GM11168 (cell line): ENCODE results near the gene ANO7.

Experiments used
- in situ Hi-C: fragments of 300-500 bp; cut with MboI; formaldehyde crosslinking; loops from one replicate; pipeline ENCODE4 v1.12.0; 2022; ENCODE audit warnings: low sequenced_read_pairs; ENCODE audit not compliant: unreplicated experiment

Gene ANO7

GRCh38 chr2:241188361-241189092, at the start of gene ANO7:
Gene ANO7 (plus strand): TSS chr2:241188677. CDS start chr2:241190064, 1,387 bp downstream.
- in situ Hi-C loops = no loop called here

- in situ Hi-C loops = no loop called here
These were observed 48.7 kb upstream of the ANO7 start for GRCh38 chr2:241139531-241140444.

GRCh38 chr2:241140445-241140840, 48.0 kb upstream of the ANO7 start:
- in situ Hi-C loops = no loop called here

- in situ Hi-C loops = no loop called here
These were observed 47.2 kb upstream of the ANO7 start for GRCh38 chr2:241141214-241141770.

GRCh38 chr2:241142063-241142462, 46.4 kb upstream of the ANO7 start:
- in situ Hi-C loops = no loop called here

- in situ Hi-C loops = no loop called here
These were observed 45.9 kb upstream of the ANO7 start for GRCh38 chr2:241142593-241142992.

- in situ Hi-C loops = no loop called here
These were observed 42.2 kb upstream of the ANO7 start for GRCh38 chr2:241146286-241146685.

- in situ Hi-C loops = no loop called here
These were observed 41.1 kb upstream of the ANO7 start for GRCh38 chr2:241147336-241147735.

- in situ Hi-C loops = no loop called here
These were observed 40.2 kb upstream of the ANO7 start for GRCh38 chr2:241148239-241148638.

GRCh38 chr2:241148891-241149674, 39.4 kb upstream of the ANO7 start, which contains the start of gene PASK:
Gene PASK (minus strand): TSS chr2:241149472. CDS start chr2:241143032, 6,440 bp downstream.
- in situ Hi-C loops = no loop called here

- in situ Hi-C loops = no loop called here
These were observed 38.9 kb upstream of the ANO7 start for GRCh38 chr2:241149675-241149924.

- in situ Hi-C loops = no loop called here
These were observed 38.4 kb upstream of the ANO7 start, which contains the start of gene PPP1R7 for GRCh38 chr2:241149925-241150659. Gene PPP1R7 (plus strand): TSS chr2:241150467. CDS start chr2:241150496, 29 bp downstream.

GRCh38 chr2:241150660-241151530, 37.6 kb upstream of the ANO7 start:
- in situ Hi-C loops = no loop called here

GRCh38 chr2:241151934-241152660, 36.4 kb upstream of the ANO7 start:
- in situ Hi-C loops = no loop called here

GRCh38 chr2:241153616-241154015, 34.9 kb upstream of the ANO7 start:
- in situ Hi-C loops = no loop called here

GRCh38 chr2:241154915-241155314, 33.6 kb upstream of the ANO7 start:
- in situ Hi-C loops = no loop called here

GRCh38 chr2:241155936-241156335, 32.5 kb upstream of the ANO7 start:
- in situ Hi-C loops = no loop called here

- in situ Hi-C loops = no loop called here
These were observed 31.5 kb upstream of the ANO7 start for GRCh38 chr2:241156971-241157441.
